Retinal pigment epithelial cell (primary cell): ENCODE results near the gene SLC22A24.

Experiments used
- DNase-seq: peaks from one replicate; pipeline ENCODE4 v3.0.0-alpha.2; 2010; ENCODE audit warnings: low read depth
- H3K4me3 ChIP-seq: 2 replicates; pipeline ENCODE4 v1.5.1; 2011; ENCODE audit warnings: mild to moderate bottlenecking, low read length, control low read depth, moderate library complexity
- TF ChIP-seq, protein P1 (sequence below): conservative IDR thresholded peaks from 2 replicates; pipeline ENCODE4 v1.5.1; 2011; ENCODE audit warnings: low read depth, low read length, control low read depth, inconsistent platforms

The SLC22A24 gene, protein sequence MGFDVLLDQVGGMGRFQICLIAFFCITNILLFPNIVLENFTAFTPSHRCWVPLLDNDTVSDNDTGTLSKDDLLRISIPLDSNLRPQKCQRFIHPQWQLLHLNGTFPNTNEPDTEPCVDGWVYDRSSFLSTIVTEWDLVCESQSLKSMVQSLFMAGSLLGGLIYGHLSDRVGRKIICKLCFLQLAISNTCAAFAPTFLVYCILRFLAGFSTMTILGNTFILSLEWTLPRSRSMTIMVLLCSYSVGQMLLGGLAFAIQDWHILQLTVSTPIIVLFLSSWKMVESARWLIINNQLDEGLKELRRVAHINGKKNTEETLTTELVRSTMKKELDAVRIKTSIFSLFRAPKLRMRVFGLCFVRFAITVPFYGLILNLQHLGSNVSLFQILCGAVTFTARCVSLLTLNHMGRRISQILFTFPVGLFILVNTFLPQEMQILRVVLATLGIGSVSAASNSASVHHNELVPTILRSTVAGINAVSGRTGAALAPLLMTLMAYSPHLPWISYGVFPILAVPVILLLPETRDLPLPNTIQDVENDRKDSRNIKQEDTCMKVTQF

DNA sequence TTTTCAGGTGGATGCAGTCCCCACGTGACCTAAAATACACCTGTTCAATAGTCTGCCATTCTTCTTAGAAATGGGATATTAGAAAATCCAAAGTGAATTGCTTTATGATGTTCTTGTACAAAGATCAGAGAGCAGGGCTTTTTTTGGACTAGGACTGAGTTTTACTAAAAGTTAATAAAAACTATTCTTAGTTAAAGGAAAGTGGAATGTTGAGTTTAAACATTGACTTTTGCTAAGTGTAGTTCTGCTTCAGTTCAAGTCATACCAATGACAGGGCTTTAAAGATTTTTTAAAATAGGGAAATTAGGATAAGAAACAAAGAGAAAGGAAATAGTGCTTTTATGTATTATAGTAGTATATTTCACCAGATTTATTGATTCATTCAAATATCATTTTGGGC lies at the start of gene SLC22A24:
TSS of gene SLC22A24 (minus strand) at position 101 of the 400 bp plus-strand sequence. CDS start 442 bp downstream, outside the sequence.
- no peak within 1 kb of the TSS for H3K4me3 ChIP-seq
- no peak for DNase-seq
- TF ChIP-seq, protein P1, sequence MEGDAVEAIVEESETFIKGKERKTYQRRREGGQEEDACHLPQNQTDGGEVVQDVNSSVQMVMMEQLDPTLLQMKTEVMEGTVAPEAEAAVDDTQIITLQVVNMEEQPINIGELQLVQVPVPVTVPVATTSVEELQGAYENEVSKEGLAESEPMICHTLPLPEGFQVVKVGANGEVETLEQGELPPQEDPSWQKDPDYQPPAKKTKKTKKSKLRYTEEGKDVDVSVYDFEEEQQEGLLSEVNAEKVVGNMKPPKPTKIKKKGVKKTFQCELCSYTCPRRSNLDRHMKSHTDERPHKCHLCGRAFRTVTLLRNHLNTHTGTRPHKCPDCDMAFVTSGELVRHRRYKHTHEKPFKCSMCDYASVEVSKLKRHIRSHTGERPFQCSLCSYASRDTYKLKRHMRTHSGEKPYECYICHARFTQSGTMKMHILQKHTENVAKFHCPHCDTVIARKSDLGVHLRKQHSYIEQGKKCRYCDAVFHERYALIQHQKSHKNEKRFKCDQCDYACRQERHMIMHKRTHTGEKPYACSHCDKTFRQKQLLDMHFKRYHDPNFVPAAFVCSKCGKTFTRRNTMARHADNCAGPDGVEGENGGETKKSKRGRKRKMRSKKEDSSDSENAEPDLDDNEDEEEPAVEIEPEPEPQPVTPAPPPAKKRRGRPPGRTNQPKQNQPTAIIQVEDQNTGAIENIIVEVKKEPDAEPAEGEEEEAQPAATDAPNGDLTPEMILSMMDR, result no peak

GRCh38 chr11:63180536-63180935 lies 36.5 kb upstream of the SLC22A24 start:
- H3K4me3 ChIP-seq, result no peak overlapping the region
- DNase-seq, result no peak
- TF ChIP-seq, protein P1, result no peak

- DNase-seq, result no peak
- TF ChIP-seq, protein P1, result no peak
- H3K4me3 ChIP-seq, result no peak overlapping the region
Measured at GRCh38 chr11:63179432-63180041, 35.5 kb upstream of the SLC22A24 start.

- DNase-seq, result no peak
- H3K4me3 ChIP-seq, result no peak overlapping the region
- TF ChIP-seq, protein P1, result no peak
Measured at GRCh38 chr11:63177872-63178271, 33.9 kb upstream of the SLC22A24 start.

DNA sequence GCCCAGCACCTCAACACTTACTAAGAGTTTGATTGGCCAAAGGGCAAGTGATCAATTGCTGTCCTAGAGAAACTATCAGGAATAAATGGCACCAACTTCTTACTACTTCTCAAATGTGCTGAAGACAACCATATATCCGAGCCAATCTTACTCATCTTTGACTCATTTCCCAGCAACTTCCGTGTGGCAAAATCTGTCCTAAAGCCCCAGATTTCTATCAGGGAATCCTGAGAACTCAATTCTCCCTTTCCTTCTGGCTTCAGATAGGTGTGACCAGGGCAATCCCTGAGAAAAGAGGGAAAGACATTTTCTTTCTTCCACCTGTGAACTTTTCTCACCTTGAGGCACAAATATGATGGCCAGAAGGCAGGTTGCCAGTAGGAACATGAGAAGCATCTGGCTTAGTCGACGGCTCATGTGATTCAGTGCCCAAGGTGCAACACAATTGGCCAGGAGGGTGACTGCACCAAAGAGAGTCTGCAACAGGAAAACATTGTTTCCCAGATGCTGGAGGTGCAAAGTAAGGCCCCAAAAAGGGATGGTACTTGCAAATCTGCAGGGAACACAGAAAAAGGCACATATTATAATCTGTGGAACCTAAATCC lies 21.8 kb upstream of the SLC22A24 start:
- TF ChIP-seq, protein P1, result no peak
- DNase-seq, result no peak
- no peak overlapping the region for H3K4me3 ChIP-seq

DNA sequence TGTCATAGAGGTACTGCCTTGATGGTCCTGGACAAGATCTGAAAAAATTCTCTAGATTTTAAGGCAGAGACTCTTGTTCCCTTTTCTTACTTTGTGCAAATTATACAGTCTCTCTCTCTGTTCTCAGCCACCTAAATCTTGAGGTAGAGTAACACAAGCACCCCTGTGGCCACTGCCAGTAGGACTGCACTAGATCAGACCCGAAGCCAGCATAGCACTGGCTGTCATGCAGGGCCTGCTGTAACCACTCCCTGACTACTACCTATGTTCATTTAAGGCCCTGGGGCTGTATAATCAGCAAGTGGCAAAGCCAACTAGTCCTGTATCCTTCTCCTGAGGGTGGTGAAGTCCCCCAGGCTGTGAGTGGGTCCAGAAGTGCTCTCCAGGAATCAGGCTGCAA lies 11.8 kb upstream of the SLC22A24 start:
- TF ChIP-seq, protein P1, result no peak
- DNase-seq, result no peak
- H3K4me3 ChIP-seq, result no peak overlapping the region
